Hepatocyte (in vitro differentiated cells): Measurements from ENCODE around the gene VAV3. TPM values are rescaled to one million over a fixed set of nuclear protein-coding genes. Genes with fewer than 3 reads are reported as not detected.
"Not testable (repeated sequence)": the region's sequence is repeated elsewhere in the genome, so short reads cannot be mapped to it uniquely, and the experiment has no call there.

Experiments
- DNase-seq: peaks from one replicate; pipeline ENCODE4 v3.0.0-alpha.2; 2016; ENCODE audit warnings: low spot score
- H2AFZ ChIP-seq: fragments of 200-600 bp; sonication (generic); 2 replicates; pipeline ENCODE4 v1.6.0; 2016; ENCODE audit warnings: antibody characterized with exemption, mild to moderate bottlenecking
- H3K27ac ChIP-seq: fragments of 200-600 bp; sonication (generic); 2 replicates; pipeline ENCODE4 v1.5.1; 2016; ENCODE audit warnings: mild to moderate bottlenecking
- H3K27me3 ChIP-seq: fragments of 200-600 bp; sonication (generic); 2 replicates; pipeline ENCODE4 v1.6.1; 2016
- H3K36me3 ChIP-seq: fragments of 200-600 bp; sonication (generic); replicated peaks from 2 replicates; pipeline ENCODE4 v1.5.1; 2016; ENCODE audit warnings: low read depth; ENCODE audit not compliant: insufficient read depth
- H3K4me1 ChIP-seq: fragments of 200-600 bp; sonication (generic); 2 replicates; pipeline ENCODE4 v1.5.1; 2016; ENCODE audit warnings: mild to moderate bottlenecking, moderate library complexity; ENCODE audit not compliant: insufficient read depth
- H3K4me2 ChIP-seq: fragments of 200-600 bp; sonication (generic); 2 replicates; pipeline ENCODE4 v1.6.0; 2016
- H3K4me3 ChIP-seq: fragments of 200-600 bp; sonication (generic); 2 replicates; pipeline ENCODE4 v1.5.1; 2016; ENCODE audit warnings: mild to moderate bottlenecking
- H3K79me2 ChIP-seq: fragments of 200-600 bp; sonication (generic); 2 replicates; pipeline ENCODE4 v1.6.0; 2017; ENCODE audit warnings: mild to moderate bottlenecking
- H3K9me2 ChIP-seq: fragments of 200-600 bp; sonication (generic); replicated peaks from 2 replicates; pipeline ENCODE4 v1.6.0; 2017; ENCODE audit warnings: mild to moderate bottlenecking; ENCODE audit not compliant: insufficient read depth
- H3K9me3 ChIP-seq: fragments of 200-600 bp; sonication (generic); 2 replicates; pipeline ENCODE4 v1.5.1; 2016; ENCODE audit warnings: low read depth, mild to moderate bottlenecking
- H4K20me1 ChIP-seq: fragments of 200-600 bp; sonication (generic); 2 replicates; pipeline ENCODE4 v1.6.0; 2016; ENCODE audit warnings: mild to moderate bottlenecking; ENCODE audit not compliant: insufficient read depth, poor library complexity, severe bottlenecking
- CTCF ChIP-seq: fragments of 200-600 bp; sonication (generic); IDR thresholded peaks from 2 replicates; pipeline ENCODE4 v1.5.1; 2016; ENCODE audit warnings: antibody characterized with exemption, mild to moderate bottlenecking; ENCODE audit not compliant: poor library complexity
- EZH2 ChIP-seq: fragments of 200-600 bp; sonication (generic); IDR thresholded peaks from 2 replicates; pipeline ENCODE4 v1.6.1; 2016; ENCODE audit warnings: antibody characterized with exemption, mild to moderate bottlenecking, borderline replicate concordance
- EZH2phosphoT487 ChIP-seq: fragments of 200-600 bp; sonication (generic); IDR thresholded peaks from one replicate; pipeline ENCODE4 v1.6.1; 2018; ENCODE audit warnings: antibody characterized with exemption, mild to moderate bottlenecking, low read depth, moderate library complexity; ENCODE audit not compliant: unreplicated experiment, severe bottlenecking
- WGBS: methylation state at CpG from one replicate; pipeline ENCODE4 v1.1.6; 2016; ENCODE audit warnings: low lambda C conversion rate; ENCODE audit errors: missing lambda C conversion rate; 5-methylcytosine and 5-hydroxymethylcytosine counted together
- polyA plus RNA-seq: library from polyadenylated mRNA; unstranded; fragments of >200 nt; fragmentation: Nextera tagmentation; extraction: Ambion mirVana; gene quantifications from 2 replicates; pipeline ENCODE4 v1.2.1, GENCODE V29; 2016
- total RNA-seq: library from RNA; depleted of rRNA; stranded (reverse); fragments of >200 nt; gene quantifications from 2 replicates; pipeline ENCODE4 v1.2.3, GENCODE V29; 2014

VAV3 gene
- total and polyA plus RNA-seq, 2 experiments from 2014 or later = 12.3 to 40.5 TPM

GRCh38 chr1:107895403-107896191 is 69.4 kb downstream of the VAV3 start:
- no peak overlapping the region for H3K27ac ChIP-seq
- H3K79me2 ChIP-seq = no peaks in the 10 kb centered on the region
- H3K4me1 ChIP-seq = no peaks in the 10 kb centered on the region
- 83% methylated on average over 3 of the region's 3 CpGs for WGBS
- H3K4me2 ChIP-seq = no peak overlapping the region
- no peak for DNase-seq
- no peak overlapping the region for H3K4me3 ChIP-seq
- H3K9me3 ChIP-seq = no peaks in the 10 kb centered on the region
- no peak overlapping the region for H2AFZ ChIP-seq
- H3K9me2 ChIP-seq = no peaks in the 10 kb centered on the region
- H3K36me3 ChIP-seq = no peaks in the 10 kb centered on the region
- TF ChIP-seq CTCF (no peak), EZH2 (no peak), EZH2phosphoT487 (no peak)
- H4K20me1 ChIP-seq = no peaks in the 10 kb centered on the region
- no peaks in the 10 kb centered on the region for H3K27me3 ChIP-seq

GRCh38 chr1:107894605-107895004 is 70.4 kb downstream of the VAV3 start:
- Histone ChIP-seq H3K4me3 (no peak overlapping the region), H4K20me1 (no peaks in the 10 kb centered on the region), H3K9me2 (no peaks in the 10 kb centered on the region), H3K36me3 (no peaks in the 10 kb centered on the region), H3K4me2 (no peak overlapping the region), H3K27ac (no peak overlapping the region), H2AFZ (no peak overlapping the region), H3K27me3 (no peaks in the 10 kb centered on the region), H3K9me3 (no peaks in the 10 kb centered on the region), H3K79me2 (no peaks in the 10 kb centered on the region), H3K4me1 (no peaks in the 10 kb centered on the region)
- WGBS = 88% methylated on average over 1 of the region's 1 CpG
- no peak for DNase-seq
- TF ChIP-seq EZH2 (no peak), EZH2phosphoT487 (no peak), CTCF (no peak)

GRCh38 chr1:107893350-107893749 is 71.6 kb downstream of the VAV3 start:
- H3K9me2 ChIP-seq, H2AFZ ChIP-seq, H3K79me2 ChIP-seq, H3K36me3 ChIP-seq, DNase-seq, H3K27ac ChIP-seq, H3K4me3 ChIP-seq, H3K4me2 ChIP-seq, H4K20me1 ChIP-seq, H3K27me3 ChIP-seq, H3K9me3 ChIP-seq, H3K4me1 ChIP-seq: not testable (repeated sequence)
- WGBS = 95% methylated on average over 2 of the region's 2 CpGs

GRCh38 chr1:107889524-107889923 is 75.5 kb downstream of the VAV3 start:
- no peaks in the 10 kb centered on the region for H3K9me3 ChIP-seq
- no peak overlapping the region for H3K4me2 ChIP-seq
- TF ChIP-seq CTCF (no peak), EZH2phosphoT487 (no peak), EZH2 (no peak)
- H3K36me3 ChIP-seq = no peaks in the 10 kb centered on the region
- H4K20me1 ChIP-seq = no peaks in the 10 kb centered on the region
- no peak overlapping the region for H2AFZ ChIP-seq
- no peaks in the 10 kb centered on the region for H3K27me3 ChIP-seq
- 84% methylated on average over 2 of the region's 2 CpGs for WGBS
- H3K4me3 ChIP-seq = no peak overlapping the region
- no peaks in the 10 kb centered on the region for H3K79me2 ChIP-seq
- no peak for DNase-seq
- H3K4me1 ChIP-seq = no peaks in the 10 kb centered on the region
- H3K27ac ChIP-seq = no peak overlapping the region
- H3K9me2 ChIP-seq = no peaks in the 10 kb centered on the region
